HEK293 (cell line): Measurements from ENCODE around the gene SNRNP70.

Source experiments
- CTCF ChIA-PET: fragments of 350-600 bp; formaldehyde crosslinking; extraction: SDS; loops from one replicate; lab custom pipeline; 2021; ENCODE audit warnings: antibody characterized with exemption; lab: Yijun Ruan, JAX
- POLR2A ChIA-PET: fragments of 300-600 bp; formaldehyde crosslinking; extraction: SDS; loops from one replicate; lab custom pipeline; 2020; ENCODE audit warnings: antibody characterized with exemption, inconsistent platforms; lab: Yijun Ruan, JAX
- H3K27ac ChIP-seq: fragments of 200-500 bp; sonication (Bioruptor generic); 2 replicates; pipeline ENCODE4 v1.5.1; 2014; ENCODE audit warnings: low read depth, low read length, control low read depth, inconsistent platforms; ENCODE audit errors: extremely low read depth
- H3K36me3 ChIP-seq, 2 experiments: fragments of 200-500 bp in 1 of 2; sonication (Bioruptor generic) in 1 of 2; 1 replicate in 1 of 2; 2 replicates in 1 of 2; pipeline ENCODE4 v1.5.1; 2014 to 2017; ENCODE audit warnings: inconsistent platforms in 2 of 2, low read length in 2 of 2; ENCODE audit not compliant: control insufficient read depth in 2 of 2, insufficient read depth in 1 of 2
- H3K4me1 ChIP-seq: fragments of 200-500 bp; sonication (Bioruptor generic); 2 replicates; pipeline ENCODE4 v1.5.1; 2014; ENCODE audit warnings: mild to moderate bottlenecking, low read length, inconsistent platforms; ENCODE audit not compliant: control insufficient read depth, insufficient read depth
- H3K4me3 ChIP-seq: 2 replicates; pipeline ENCODE4 v1.5.1; 2011; ENCODE audit warnings: low read depth, mild to moderate bottlenecking, control low read depth, low read length, moderate library complexity
- H3K9me3 ChIP-seq: fragments of 200-500 bp; sonication (Bioruptor generic); 2 replicates; pipeline ENCODE4 v1.5.1; 2014; ENCODE audit warnings: low read depth, low read length, inconsistent platforms; ENCODE audit not compliant: control insufficient read depth, insufficient read depth
- ELK4 ChIP-seq: IDR thresholded peaks from 2 replicates; pipeline ENCODE4 v1.6.1; 2011; ENCODE audit warnings: mild to moderate bottlenecking, low read depth, low read length, borderline replicate concordance
- FEZF1 ChIP-seq: fragments of 450-650 bp; formaldehyde crosslinking; IDR thresholded peaks from 2 replicates; pipeline ENCODE4 v1.5.1; 2016; ENCODE audit warnings: missing biosample characterization, missing genetic modification characterization
- PRDM10 ChIP-seq: fragments of 450-650 bp; formaldehyde crosslinking; IDR thresholded peaks from 2 replicates; pipeline ENCODE4 v1.5.1; 2016; ENCODE audit warnings: missing biosample characterization, missing genetic modification characterization
- SP2 ChIP-seq: fragments of 450-650 bp; formaldehyde crosslinking; IDR thresholded peaks from 2 replicates; pipeline ENCODE4 v1.5.1; 2016; ENCODE audit warnings: missing biosample characterization, missing genetic modification characterization
- ZBTB48 ChIP-seq: fragments of 450-650 bp; formaldehyde crosslinking; IDR thresholded peaks from 2 replicates; pipeline ENCODE4 v1.5.1; 2016; ENCODE audit warnings: missing biosample characterization, missing genetic modification characterization
- ZBTB6 ChIP-seq: fragments of 450-650 bp; formaldehyde crosslinking; IDR thresholded peaks from 2 replicates; pipeline ENCODE4 v1.5.1; 2017; ENCODE audit warnings: missing biosample characterization, missing genetic modification characterization
- ZIC2 ChIP-seq: fragments of 450-650 bp; formaldehyde crosslinking; IDR thresholded peaks from 2 replicates; pipeline ENCODE4 v1.5.1; 2016; ENCODE audit warnings: missing biosample characterization, missing genetic modification characterization
- ZNF302 ChIP-seq: fragments of 450-650 bp; formaldehyde crosslinking; IDR thresholded peaks from 2 replicates; pipeline ENCODE4 v1.5.1; 2016; ENCODE audit warnings: missing biosample characterization, missing genetic modification characterization, low read depth
- ZNF473 ChIP-seq: fragments of 450-650 bp; formaldehyde crosslinking; IDR thresholded peaks from 2 replicates; pipeline ENCODE4 v1.5.1; 2017; ENCODE audit warnings: missing biosample characterization, missing genetic modification characterization
- ZNF560 ChIP-seq: fragments of 450-650 bp; formaldehyde crosslinking; IDR thresholded peaks from 2 replicates; pipeline ENCODE4 v1.5.1; 2017; ENCODE audit warnings: missing biosample characterization, missing genetic modification characterization, borderline replicate concordance
- ZSCAN30 ChIP-seq: fragments of 450-650 bp; IDR thresholded peaks from 2 replicates; pipeline ENCODE4 v1.5.1; 2018; ENCODE audit warnings: missing biosample characterization, mild to moderate bottlenecking, missing genetic modification characterization, moderate library complexity

Gene SNRNP70

GRCh38 chr19:49057636-49058234 is 27.5 kb upstream of the SNRNP70 start, which contains the start of gene CGB7:
CGB7 (minus strand) TSS chr19:49057749; CDS start chr19:49055375, 2,374 bp downstream.
- no peak within 1 kb of the TSS for H3K27ac ChIP-seq
- H3K36me3 ChIP-seq, result no peaks in the 10 kb centered on the region
- ChIA-PET POLR2A (interaction anchor here (1.6 kb wide), 1 partner anchor 16 kb away, joined by 3 read pairs; no protein-coding TSS in a partner anchor), CTCF (interaction anchor here (0.6 to 2.2 kb wide), 3 partner anchors 17 to 65 kb away, joined by 3 to 17 read pairs (median 11); partner anchors contain the start of genes GYS1 and RUVBL2)
- TF ChIP-seq ZNF560 (tag by site-specific recombination) (no peak), ZBTB6 (tag by site-specific recombination) (no peak), ELK4 (no peak), ZNF473 (tag by site-specific recombination) (no peak)
- H3K4me3 ChIP-seq, result peak within 1 kb of the TSS; percentile 44
- no peaks in the 10 kb centered on the region for H3K9me3 ChIP-seq
- H3K4me1 ChIP-seq, result no peaks in the 10 kb centered on the region; the same call in 1 of the 2 replicates

GRCh38 chr19:49058562-49058961 is 26.7 kb upstream of the SNRNP70 start:
- peak; percentile 46 for TF ChIP-seq ZIC2 (tag by site-specific recombination)
- no peak for TF ChIP-seq ZNF302 (tag by site-specific recombination)
- no peak for TF ChIP-seq FEZF1 (tag by site-specific recombination)
- no peak for TF ChIP-seq ZBTB48 (tag by site-specific recombination)
- peak; percentile 40; the same call in 1 of the 2 replicates for TF ChIP-seq SP2
- Histone ChIP-seq H3K9me3 (no peaks in the 10 kb centered on the region), H3K27ac (no peak overlapping the region), H3K36me3 (no peaks in the 10 kb centered on the region), H3K4me3 (no peak overlapping the region), H3K4me1 (no peaks in the 10 kb centered on the region; the same call in 1 of the 2 replicates)
- CTCF ChIA-PET, result interaction anchor here (1.9 to 3.3 kb wide), 2 partner anchors 15 to 66 kb away, joined by 11 to 18 read pairs; partner anchors contain the start of genes GYS1, KCNA7 and RUVBL2
- POLR2A ChIA-PET, result interaction anchor here (0.6 to 1.6 kb wide), 2 partner anchors 15 to 69 kb away, joined by 3 read pairs; no protein-coding TSS in a partner anchor

- Histone ChIP-seq H3K36me3 (no peaks in the 10 kb centered on the region), H3K4me1 (no peaks in the 10 kb centered on the region; the same call in 1 of the 2 replicates), H3K9me3 (no peaks in the 10 kb centered on the region), H3K27ac (no peak overlapping the region)
- CTCF ChIA-PET, result interaction anchor here (0.6 to 3.3 kb wide), 5 partner anchors 11 to 242 kb away, joined by 3 to 18 read pairs (median 11); partner anchors contain the start of genes GYS1, KCNA7 and RUVBL2
- POLR2A ChIA-PET, result interaction anchor here (0.6 to 1.1 kb wide), 2 partner anchors 45 to 69 kb away, joined by 3 read pairs; no protein-coding TSS in a partner anchor
- TF ChIP-seq PRDM10 (tag by site-specific recombination), result 0 out of 2 replicates have a peak, but pooled peaks have one; percentile 29
- no peak for TF ChIP-seq ZSCAN30 (tag by site-specific recombination)
- TF ChIP-seq, all 188 proteins: peak for 1
- H3K4me3 ChIP-seq, result no peak overlapping the region
These were observed 26.2 kb upstream of the SNRNP70 start for GRCh38 chr19:49059053-49059452.
